Lung microvascular endothelial cell (primary cell): ENCODE measurements around the gene PSRC1. TPM values are rescaled to one million over a fixed set of nuclear protein-coding genes. Genes with fewer than 3 reads are reported as not detected.

ENCODE experiments used
- DNase-seq, 2 donors: peaks; one replicate each; pipeline versions ENCODE4 v3.0.0 to v3.0.0-alpha.2; 2010; ENCODE audit warnings: low read depth in 2 of 2
- total RNA-seq: library from RNA; depleted of rRNA; stranded (reverse); fragments of >200 nt; gene quantifications from 2 replicates; pipeline ENCODE4 v1.2.1, GENCODE V29; 2014

PSRC1 gene
- total RNA-seq, 1 donor from 2014 or later, result 0.79 TPM

DNA sequence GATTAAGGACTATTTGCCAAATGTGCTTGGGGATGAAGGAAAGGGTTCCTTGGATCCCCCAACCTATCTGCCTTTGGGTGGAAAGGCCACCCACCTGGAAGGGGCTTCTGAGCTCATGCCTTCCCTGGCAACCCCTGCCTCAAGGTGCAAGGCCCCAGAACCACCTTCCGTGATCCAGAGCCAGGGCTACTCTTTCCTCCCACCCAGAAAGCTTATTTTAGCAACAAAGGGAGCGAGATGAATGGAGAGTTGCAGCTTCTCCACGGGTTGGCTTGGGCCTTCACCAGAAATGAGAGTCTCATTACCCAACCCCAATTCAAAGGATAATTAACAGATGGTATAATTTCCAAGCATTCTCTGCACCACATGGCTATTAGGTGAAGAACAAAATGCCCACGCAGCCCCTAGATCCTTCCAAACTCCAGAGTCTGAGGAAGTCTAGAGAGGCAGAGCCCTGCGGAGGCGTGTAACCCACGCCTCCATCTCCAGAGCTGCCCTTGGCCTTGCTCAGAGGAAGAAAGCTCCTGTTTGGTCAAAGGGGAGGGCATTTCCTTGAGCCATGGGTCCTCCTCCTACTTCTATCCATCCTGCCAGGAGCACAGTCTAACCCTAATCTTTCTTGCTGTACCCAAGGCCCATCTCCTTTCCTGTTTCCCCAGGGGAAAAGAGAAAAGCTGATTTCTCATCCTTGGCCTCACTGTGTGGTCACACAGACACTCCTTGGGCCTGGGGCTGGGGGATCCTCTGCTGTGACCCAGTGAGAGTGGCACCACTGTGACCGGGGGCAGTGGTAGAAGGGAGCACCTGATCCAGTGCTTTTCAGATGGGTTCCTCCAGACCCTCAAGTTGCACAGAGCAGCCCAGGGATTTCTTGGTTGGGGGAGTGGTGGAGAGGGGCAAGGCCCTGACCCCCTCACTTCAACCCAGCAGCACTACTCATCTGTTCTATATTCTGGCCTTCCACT lies 35.3 kb downstream of the PSRC1 start:
- no peak for DNase-seq

DNA sequence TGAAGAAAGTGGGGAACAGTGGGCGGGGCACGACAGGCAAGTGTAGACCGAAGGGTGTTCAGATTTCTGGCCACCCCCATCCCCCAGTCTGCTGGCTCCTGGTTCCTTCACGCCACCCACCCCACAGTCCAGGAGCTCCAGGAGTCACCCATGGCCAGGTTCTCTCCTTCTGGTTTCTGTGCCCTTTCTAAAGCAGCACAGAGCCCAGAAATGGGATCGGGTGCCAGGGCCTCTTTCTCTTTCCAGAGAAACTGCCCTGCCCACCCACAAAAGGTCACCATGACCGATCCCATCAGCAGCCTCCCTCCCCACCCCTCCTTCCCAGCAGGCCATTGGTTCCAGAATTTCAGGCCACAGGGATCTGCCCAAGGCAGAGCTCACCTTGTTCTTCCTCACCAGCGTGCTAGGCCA lies 36.8 kb downstream of the PSRC1 start:
- no peak for DNase-seq

DNA sequence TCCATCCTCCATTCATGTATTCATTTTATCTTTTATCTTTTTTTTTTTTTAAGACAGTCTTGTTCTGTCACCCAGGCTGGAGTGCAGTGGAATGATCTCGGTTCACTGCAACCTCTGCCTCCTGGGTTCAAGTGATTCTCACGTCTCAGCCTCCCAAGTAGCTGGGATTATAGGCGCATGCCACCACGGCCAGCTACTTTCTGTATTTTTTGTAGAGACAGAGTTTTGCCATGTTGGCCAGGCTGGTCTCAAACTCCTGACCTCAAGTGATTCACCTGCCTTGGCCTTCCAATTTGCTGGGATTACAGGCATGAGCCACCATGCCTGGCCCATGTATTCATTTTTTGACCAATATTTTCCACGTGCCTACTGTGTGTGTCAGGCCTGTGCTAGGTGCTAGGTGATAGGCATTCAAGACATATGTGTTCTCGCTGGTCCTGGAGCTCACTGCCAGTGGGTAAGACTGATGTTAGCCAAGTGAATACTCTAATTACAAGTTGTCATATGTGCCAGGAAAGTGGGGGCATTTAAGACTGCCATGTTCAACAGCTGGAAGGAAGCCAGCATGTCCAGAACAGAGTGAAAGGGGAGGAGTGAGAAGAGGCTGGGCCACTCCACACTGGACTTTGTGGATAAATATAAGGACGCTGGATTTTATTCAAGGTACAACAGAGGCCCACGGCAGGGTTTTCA lies 38.9 kb downstream of the PSRC1 start:
- DNase-seq, result no peak

DNA sequence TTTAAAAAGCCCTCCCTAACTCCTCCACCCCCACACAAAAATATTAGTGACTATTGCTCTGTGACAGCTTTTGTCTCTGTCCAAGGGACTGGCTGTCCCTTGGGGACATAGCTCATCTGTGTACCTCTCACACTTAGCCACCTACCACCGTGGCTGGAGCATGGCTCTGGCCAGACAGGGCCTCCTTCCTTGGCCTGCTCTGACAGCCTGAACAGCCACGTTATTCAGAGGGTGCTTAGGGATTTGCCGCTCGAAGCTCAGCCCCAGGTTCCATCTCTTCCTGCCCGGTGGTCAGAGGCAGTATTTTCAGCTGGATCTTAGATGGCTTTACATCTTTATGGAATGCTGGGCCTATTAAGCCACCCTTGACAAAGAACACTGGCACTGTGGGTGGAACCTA lies 39.7 kb downstream of the PSRC1 start:
- no peak for DNase-seq

DNA sequence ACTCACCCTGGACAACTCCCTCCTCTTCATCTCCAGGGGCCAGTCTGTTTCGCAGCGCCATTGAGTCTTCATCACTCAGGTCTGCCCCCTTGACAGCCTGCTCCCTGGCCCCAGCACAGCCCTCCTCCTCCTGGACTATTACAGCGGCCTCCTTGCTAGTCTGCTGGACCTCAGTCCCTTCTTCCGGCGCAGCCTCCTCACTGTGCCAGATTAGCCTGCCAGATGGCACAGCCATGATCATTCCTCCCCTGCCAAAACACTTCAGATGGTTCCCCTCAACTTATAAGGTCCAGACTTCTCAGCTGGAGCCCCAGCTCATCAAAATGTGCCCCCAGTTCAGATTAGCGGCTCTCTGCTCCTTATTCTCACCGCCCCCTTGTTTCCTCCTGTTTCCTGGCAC lies 40.6 kb downstream of the PSRC1 start:
- DNase-seq, result no peak

DNA sequence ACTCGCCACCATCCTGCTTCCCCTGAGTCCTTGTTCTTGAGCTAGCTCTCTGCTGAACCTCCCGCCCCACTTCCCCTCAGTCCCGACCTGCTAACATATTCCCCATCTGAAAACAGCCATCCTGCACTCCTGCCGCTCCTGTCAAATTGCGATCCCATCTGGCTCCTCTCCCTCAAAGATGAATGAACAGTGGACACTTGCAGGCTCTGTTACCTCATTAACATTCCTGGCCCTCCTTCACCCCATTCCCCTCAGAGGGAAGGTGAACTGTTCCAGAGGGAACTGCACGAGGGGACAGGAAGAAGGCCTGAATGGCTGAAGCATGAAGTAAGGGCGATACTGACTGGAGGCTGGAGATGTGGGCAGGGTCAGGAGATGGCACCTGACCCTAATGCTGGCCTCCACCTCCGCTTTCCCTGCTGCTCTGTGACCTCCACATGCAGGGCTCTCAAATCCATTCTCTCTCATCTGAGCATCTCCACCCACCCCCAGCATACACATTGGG lies 41.1 kb downstream of the PSRC1 start:
- DNase-seq, result no peak

DNA sequence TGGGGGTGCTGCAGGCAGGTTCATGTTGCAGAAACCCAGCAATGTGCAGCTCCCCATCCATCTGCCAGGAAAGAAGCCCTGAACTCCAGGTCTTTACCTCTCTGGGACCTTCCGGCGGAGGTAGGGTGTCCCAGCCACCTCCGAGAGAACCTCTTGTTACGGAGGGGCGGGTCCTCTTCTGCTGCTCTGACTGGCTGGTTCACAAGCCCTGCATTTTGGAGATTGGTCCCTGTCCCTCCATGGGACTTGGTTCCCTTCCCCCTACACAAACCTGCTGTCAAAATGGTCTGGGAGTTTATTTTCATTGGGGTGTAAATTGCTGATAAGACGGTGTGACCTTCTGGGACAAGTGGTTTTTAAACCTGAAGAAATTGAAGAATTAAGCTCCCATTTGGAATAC lies 41.6 kb downstream of the PSRC1 start:
- no peak for DNase-seq

DNA sequence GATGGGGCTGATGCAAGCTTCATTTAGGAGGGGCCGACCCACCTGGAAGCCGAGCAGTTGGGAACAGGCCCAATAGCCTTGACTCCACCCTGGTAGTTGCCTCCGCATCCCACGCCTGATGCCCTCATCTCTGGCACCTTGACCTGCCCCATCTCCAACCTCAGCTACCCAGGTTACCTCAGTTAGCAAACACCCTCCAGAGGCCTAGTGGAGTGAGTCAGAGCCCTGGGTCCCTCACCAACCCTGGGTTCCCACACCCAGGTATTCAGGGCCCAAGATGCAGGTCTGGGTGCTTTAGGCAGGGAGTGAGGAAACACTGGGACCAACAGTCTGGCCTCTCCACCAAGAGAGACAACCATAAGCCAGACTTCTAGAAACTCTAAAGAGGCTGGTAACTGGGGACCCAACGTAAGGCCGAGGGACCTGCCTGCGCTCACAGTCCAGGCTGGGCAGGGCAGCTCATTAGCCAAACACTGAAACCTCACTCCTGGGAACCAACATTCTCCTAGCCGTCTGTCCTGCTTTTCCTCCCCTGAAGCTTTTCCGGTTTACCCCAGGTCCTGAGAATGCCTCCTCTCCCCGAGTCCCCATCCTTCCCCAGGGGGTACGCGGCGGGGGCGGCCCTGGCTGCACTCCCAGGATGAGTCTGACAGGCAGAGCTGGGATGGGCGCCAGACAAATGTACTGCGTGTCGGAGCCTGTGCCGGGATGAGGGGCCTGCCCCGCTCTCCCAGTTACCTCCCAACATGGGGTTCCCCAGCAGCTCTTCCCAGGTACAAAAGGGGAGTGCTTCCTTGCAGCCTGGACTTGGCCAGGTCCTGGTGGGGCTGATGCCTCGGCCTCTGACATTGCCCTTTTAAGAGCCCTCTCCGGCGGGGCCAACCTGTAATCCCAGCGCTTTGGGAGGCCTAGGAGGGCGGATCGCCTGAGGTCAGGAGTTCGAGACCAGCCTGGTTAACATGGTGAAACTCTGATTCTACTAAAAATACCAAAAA lies 42.5 kb downstream of the PSRC1 start:
- peak in 1 of 2 donors; percentile 31 for DNase-seq

DNA sequence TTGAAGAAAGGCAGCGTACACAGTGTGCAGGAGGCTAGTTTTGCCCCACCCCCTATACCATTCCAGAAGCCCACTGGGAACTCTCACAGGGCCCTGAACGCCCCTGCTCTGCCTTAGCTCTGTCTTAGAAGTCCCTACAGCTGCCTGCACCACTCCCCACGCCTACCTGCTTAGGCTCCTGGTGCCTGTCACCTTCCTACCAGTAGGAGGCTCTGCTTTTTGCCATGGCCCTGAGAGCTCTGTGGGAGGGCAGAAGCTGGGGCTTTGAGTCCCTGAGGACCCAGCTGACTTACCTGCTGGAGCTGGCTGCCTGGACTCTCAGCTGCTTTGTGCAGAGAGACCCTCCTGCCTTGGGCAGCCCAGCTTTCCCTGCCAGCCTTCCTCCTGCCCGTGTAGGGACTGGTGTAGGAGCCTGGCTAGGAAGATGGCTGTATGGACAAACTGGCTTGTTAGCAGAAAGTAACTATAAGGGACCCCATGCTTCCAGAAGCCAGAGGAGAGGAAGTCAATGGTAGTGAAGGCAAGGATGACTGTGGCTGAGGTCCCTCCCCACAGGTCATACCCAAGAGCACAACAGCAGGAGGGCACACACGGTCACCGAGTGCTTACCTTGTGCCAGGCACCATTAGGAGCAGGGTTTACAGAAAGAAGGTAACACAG lies 43.4 kb downstream of the PSRC1 start:
- DNase-seq, result peak; percentile 41 to 50

DNA sequence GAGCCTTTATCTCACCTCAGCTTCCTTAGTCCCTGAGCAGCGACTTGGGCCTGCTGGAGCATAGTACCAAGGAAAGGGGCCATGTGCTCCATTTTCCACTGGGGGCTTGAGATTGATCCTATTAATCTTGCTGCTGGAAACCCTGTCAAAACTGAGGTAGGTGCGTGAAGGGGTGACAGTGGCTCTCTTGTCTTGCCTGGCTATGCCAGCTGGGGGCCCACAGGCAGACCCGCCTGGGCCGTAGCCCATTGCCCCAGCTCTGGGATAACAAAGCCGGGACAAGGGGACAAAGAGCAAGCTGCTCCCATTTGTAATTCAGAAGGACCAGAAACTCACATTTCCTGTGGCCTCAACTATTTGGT lies 43.9 kb downstream of the PSRC1 start:
- DNase-seq, result no peak

DNA sequence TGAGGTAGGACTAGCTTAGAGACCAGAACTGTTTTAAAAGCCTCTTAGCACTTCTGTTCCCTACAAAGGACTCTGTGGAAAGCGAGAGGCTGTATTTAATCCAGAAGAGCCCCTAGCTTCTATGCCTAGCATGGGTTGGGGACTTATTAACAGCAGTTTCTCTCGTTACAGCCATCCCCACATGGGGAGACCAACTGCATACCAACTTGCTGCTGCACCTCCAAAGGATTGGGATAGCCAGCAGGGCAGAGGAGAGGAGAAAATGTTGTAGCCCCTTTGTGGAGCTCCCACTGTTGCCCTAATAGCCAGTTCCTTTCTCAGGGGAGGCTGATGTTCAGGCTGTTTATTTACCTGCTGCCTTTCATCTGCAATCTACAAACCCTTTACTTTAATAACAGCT lies 44.6 kb downstream of the PSRC1 start:
- no peak for DNase-seq

DNA sequence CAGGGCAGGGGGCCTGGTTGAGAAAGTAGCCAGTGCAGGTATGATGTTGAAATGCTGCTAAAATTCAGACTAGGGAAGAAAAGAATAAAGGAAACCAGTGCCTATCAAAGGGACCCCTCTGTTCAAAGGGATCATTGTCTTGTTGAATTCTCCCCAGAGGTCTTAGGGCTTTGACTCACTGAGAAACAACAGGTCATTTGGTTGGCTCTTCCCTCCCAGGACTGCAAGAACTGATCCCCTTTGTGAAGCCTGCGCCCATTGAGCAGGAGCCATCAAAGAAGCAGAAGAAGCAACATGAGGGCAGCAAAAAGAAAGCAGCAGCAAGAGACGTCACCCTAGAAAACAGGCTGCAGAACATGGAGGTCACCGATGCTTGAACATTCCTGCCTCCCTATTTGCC lies 45.4 kb downstream of the PSRC1 start:
- DNase-seq, result no peak

DNA sequence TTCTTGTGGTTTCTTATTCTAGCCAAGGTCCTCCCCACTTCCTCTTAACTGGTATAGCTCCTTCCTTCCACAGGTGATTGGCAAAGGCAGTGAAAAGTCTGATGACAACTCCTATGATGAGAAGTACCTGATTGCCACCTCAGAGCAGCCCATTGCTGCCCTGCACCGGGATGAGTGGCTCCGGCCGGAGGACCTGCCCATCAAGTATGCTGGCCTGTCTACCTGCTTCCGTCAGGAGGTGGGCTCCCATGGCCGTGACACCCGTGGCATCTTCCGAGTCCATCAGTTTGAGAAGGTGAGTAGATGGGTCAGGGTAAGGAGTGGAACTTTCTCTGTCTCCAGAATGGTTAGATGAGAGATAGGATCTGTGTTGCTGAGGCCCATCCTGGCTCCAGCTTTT lies 47.8 kb downstream of the PSRC1 start:
- DNase-seq, result no peak

DNA sequence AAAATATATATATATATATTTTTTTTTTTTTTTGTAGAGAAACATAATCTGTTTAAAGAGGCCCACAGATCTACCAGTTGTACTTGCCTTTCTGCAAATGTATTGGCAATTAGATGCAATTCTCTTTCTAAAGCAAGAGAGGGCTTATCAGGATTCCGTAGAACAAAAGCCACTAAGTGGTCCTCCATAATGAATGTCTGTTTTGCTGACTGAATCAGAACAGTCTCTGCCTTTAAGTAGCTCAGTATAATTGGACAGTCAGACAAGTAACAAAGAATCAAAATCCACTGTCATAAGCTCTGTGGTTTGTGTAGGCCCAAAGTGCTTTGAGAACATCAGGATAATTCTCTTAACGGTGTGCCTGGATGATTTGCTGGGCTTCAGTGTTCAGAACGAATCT lies 51.9 kb downstream of the PSRC1 start:
- DNase-seq, result no peak

Other genes starting within 250 kb of the PSRC1 start
- gene WDR47, start 241.0 kb downstream of the PSRC1 start, total RNA-seq, result 12.9 and 15.3 TPM in 2 replicates
- 35.3 and 70.2 TPM in 2 replicates for gene TAF13, start 207.1 kb downstream of the PSRC1 start, total RNA-seq
- gene TMEM167B, start 192.4 kb downstream of the PSRC1 start, total RNA-seq, result 16.6 and 22.6 TPM in 2 replicates
- under 0.01 and 0.22 TPM in 2 replicates for gene ELAPOR1, start 169.0 kb downstream of the PSRC1 start, total RNA-seq
- gene SARS1, start 69.2 kb downstream of the PSRC1 start, total RNA-seq, result 118 and 179 TPM in 2 replicates
- gene CELSR2, start 33.6 kb downstream of the PSRC1 start, total RNA-seq, result 0.65 and 0.79 TPM in 2 replicates
- not detected in 2 replicates for gene MYBPHL, start 23.9 kb upstream of the PSRC1 start, total RNA-seq
- 9.5 and 11.6 TPM in 2 replicates for gene SORT1, start 114.8 kb upstream of the PSRC1 start, total RNA-seq
- 33.7 and 42.5 TPM in 2 replicates for gene PSMA5, start 143.3 kb upstream of the PSRC1 start, total RNA-seq
- gene SYPL2, start 183.4 kb upstream of the PSRC1 start, total RNA-seq, result under 0.01 TPM in 1 of 2 replicates, not detected in the other
- 0.65 and 0.79 TPM in 2 replicates for gene ATXN7L2, start 200.8 kb upstream of the PSRC1 start, total RNA-seq
- gene CYB561D1, start 210.9 kb upstream of the PSRC1 start, total RNA-seq, result 3.1 and 4.6 TPM in 2 replicates
- gene AMIGO1, start 226.6 kb upstream of the PSRC1 start, total RNA-seq, result 0.65 and 1.4 TPM in 2 replicates